Measurements from ENCODE around the gene PRKAG2.
A peak's percentile ranks its signal among the peaks of the same experiment; 100 is the strongest.

PRKAG2 gene

DNA sequence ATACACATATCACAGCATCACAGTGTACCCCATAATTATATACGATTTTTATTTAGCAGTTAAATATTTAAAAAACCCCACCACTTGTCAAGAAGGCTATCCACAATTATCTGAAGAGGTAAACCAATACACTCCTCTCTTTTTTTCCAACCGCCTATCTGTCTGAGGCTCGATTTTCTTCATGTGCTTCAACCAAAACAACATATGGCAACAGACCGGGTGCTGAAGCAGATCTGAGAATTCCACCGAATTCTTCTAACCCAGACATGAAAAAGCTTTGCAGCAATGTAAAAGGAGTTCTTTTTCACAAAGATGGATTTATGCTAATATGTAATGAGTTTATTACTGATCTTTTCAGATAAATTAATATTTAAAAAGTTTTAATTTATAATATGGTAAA is 224.8 kb downstream of the PRKAG2 start:
- no peak for FAIRE-seq
- DNase-seq (ENCODE audit: extremely low spot score, insufficient read length, low read depth) = no peak

DNA sequence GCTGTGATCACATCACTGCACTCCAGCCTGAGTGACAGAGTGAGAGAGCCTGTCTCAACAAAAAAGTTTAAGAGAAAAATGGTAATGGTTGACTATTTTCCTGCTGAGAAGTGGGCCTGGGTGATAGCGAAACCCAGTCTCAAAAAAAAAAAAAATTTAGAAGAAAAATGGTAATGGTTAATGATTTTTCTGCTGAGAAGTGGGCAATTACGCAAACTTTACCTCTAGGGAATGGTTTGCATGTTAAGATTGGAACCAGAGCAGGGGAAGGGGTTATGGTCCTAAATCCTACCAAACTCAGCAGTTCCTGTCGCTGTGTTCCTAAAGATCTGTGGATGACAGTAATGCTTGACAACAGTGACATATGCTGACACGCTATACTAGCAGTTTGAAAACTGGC is 226.8 kb downstream of the PRKAG2 start:
- DNase-seq (ENCODE audit: extremely low spot score, insufficient read length, low read depth) (no peak), FAIRE-seq (no peak)

GRCh38 chr7:151648429-151648828 is 228.5 kb downstream of the PRKAG2 start:
- DNase-seq (ENCODE audit: extremely low spot score, insufficient read length, low read depth) (no peak), FAIRE-seq (no peak)

GRCh38 chr7:151647874-151648273 is 229.0 kb downstream of the PRKAG2 start:
- DNase-seq (ENCODE audit: extremely low spot score, insufficient read length, low read depth) (no peak), FAIRE-seq (no peak)

DNA sequence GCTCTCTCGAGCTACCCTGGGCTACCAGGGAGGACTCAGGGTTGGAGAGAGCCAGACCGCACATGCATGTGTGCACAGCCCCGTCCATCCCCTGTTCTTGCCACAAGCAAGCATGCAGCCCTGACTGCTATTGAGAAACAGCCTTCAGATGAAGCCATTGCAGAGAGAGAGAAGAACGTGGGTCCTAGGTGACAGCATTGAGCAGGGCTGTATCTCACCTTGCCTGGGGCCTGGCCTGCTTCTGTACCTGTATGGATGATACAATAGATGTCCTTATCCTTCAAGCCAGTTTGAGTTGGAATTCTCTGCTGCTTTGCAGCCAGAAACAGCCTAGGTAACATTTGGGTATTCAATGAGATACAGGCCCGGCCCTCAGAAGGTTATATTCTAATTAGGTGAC is 229.9 kb downstream of the PRKAG2 start:
- FAIRE-seq (no peak), DNase-seq (ENCODE audit: extremely low spot score, insufficient read length, low read depth) (no peak)

- DNase-seq (ENCODE audit: extremely low spot score, insufficient read length, low read depth) = no peak
- no peak for FAIRE-seq
Observed at GRCh38 chr7:151645311-151645710, 231.6 kb downstream of the PRKAG2 start.

DNA sequence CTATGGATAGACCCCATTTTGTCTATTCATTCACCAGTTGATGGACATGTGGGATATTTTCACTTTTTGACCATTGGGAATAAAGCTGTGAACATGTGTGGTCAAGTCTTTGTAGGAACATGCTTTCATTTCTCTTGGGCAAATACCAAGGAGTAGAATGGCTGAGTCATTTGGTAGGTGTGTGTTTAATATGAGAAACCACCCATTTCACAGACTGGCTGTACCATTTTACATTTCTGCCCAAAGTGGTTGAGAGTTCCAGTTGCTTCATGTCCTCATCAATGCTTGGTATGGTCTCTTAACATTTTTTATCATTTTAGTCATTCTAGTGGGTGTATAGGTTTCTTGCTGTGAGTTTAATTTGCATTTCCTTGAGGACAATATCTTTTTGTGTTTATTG is 232.4 kb downstream of the PRKAG2 start:
- no peak for FAIRE-seq

GRCh38 chr7:151642746-151643145 is 234.2 kb downstream of the PRKAG2 start:
- DNase-seq (ENCODE audit: extremely low spot score, insufficient read length, low read depth) (no peak), FAIRE-seq (no peak)

More for the DNA sequence above, 232.4 kb downstream of the PRKAG2 start:
- no peak for DNase-seq (ENCODE audit: extremely low spot score, insufficient read length, low read depth)

- FAIRE-seq = no peak
Observed at GRCh38 chr7:151641587-151641986, 235.3 kb downstream of the PRKAG2 start.

GRCh38 chr7:151637781-151638261 is 239.1 kb downstream of the PRKAG2 start:
- no peak for FAIRE-seq
- no peak for DNase-seq (ENCODE audit: extremely low spot score, insufficient read length, low read depth)

More at GRCh38 chr7:151641587-151641986, 235.3 kb downstream of the PRKAG2 start:
- DNase-seq (ENCODE audit: extremely low spot score, insufficient read length, low read depth) = no peak

DNA sequence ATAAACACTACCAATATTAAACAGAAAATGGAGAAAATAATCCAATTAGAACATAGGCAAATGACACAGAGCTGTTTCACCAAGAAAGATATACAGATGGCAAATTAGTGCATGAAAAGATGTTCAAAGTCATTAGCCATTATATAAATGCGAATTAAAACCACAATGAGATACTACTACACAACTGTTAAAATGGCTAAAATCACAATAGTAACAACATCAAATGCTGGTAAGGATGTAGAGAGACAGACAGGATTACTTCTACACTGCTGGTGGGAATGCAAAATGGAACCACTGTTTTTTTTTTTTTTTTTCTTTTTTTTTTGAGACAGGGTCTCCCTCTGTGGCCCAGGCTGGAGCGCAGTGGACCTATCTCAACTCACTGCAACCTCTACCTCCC is 242.3 kb downstream of the PRKAG2 start:
- FAIRE-seq (no peak), DNase-seq (ENCODE audit: extremely low spot score, insufficient read length, low read depth) (no peak)

- DNase-seq (ENCODE audit: extremely low spot score, insufficient read length, low read depth) = no peak
Observed at GRCh38 chr7:151633516-151633812, 243.5 kb downstream of the PRKAG2 start.

GRCh38 chr7:151632750-151633515 is 244.0 kb downstream of the PRKAG2 start:
- peak; percentile 17 for DNase-seq (ENCODE audit: extremely low spot score, insufficient read length, low read depth)
- peak; percentile 70 for FAIRE-seq

More at GRCh38 chr7:151633516-151633812, 243.5 kb downstream of the PRKAG2 start:
- FAIRE-seq = no peak

DNA sequence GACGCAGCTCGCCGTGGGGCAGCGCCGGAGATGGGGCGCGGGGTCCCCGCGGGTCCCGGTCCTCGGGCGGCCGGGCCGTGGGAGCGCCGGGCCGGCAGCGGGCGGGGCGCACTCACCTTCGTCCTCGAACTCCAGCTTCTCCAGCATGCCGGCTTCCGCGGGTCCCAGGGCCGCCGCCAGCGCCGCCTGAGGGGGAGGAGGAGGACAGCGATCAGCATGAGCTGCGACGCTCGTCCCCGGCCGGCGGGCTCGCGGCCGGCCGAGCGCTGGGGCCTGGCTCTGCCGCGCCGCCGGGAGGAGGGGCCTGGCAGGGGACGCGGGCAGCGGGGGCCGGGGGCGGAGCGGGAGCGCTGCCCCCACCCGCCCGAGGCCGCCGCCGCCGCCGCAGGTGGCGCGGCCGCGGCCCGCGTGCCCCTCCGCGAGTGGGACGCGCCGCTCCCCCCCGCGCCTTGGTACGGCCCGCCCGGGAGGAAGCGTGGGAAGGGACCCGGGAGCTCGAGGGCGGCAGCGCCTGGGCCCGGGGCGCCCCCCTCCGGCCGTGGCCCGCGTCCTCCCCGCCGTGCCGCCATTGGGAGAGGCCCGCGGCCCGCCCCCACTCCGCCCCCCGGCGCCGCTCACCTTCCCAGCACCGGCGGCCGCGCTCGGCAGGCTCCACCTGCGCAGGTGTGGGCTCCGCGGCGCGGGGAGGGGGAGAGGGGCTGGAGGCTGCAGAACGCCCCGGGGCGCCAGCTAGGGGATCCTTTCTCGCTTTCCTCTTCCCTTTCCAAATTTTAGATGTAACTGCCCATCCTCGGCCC is 244.8 kb downstream of the PRKAG2 start:
- FAIRE-seq = no peak
- DNase-seq (ENCODE audit: extremely low spot score, insufficient read length, low read depth) = peak; percentile 59

GRCh38 chr7:151631570-151631952 is 245.4 kb downstream of the PRKAG2 start:
- no peak for DNase-seq (ENCODE audit: extremely low spot score, insufficient read length, low read depth)
- FAIRE-seq = no peak

DNA sequence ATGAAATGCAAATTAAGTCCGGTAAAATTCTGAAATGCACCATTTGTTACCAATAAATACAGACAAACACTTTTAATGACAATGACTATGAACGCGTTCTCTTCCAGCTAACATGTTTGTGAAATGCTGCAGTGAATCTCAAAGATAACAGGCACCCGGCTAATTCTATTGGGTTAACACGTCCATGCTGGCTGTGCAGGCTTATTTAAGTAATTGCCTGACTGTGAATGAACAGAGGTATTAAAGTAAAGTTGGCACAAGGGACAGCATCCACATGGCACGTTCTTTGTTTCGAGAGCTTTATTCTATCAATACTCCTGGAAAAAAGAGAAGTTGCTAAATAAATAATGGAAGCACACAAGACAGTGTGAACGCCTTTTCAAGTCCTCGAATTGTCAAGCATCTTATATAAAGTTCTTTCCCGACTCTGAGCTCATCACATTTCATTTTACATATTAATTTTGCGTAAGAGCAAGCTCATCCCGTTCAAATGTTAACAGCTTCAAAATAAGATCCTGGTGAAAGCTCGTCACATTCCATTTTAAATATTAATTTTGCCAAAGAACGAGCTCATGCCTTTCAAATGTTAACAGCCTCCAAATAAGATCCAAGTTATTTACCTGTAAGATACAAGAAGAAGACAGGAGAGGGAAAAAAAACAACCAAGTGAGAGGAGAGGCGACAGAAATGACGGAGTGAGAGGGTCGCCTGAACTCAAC is 245.9 kb downstream of the PRKAG2 start:
- no peak for FAIRE-seq

DNA sequence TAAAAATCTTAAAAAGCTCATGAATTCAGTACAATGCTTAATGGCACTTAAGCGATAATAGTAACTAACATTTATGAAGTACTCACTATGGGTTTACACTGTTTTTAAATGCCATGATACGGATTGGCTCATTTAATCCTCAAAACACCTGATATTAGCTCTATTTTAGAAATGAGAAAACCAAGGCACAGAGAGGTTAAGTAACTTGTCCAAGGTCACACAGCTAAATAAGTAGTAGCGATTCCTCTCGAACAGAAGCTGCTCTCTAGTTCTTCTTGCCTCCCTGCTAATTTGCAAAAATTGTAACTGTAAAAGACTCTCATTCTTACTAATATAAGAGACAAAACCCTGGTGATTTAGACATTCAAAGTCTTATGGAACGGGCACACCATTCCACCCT is 246.6 kb downstream of the PRKAG2 start:
- no peak for DNase-seq (ENCODE audit: extremely low spot score, insufficient read length, low read depth)
- no peak for FAIRE-seq

More for the DNA sequence above, 245.9 kb downstream of the PRKAG2 start:
- DNase-seq (ENCODE audit: extremely low spot score, insufficient read length, low read depth) = no peak

DNA sequence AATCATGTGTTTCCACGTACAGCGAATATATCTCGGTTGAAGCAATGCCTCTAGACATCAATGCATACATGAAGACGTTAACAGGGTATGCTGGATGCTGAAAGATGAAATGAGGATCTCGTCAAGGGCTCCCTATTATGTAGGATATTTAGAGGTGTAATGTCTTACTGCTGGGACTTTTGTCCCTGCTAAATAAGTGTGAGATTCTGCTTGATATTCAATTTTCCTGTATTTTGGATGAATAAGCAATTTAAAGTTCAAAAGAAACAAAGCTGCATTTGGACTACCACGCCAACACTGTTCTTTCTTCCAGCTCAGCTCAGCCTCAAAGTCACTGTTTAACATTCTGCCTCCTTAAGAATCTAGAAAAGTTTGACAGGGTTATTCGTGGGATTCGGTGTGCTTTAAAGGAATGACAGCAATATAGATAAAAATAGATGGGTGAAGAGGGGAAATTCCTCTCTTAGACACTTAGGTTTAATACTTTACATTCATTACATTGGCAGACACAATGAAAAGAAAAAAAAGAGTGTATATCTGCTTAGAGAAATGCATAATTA is 247.1 kb downstream of the PRKAG2 start:
- DNase-seq (ENCODE audit: extremely low spot score, insufficient read length, low read depth) (no peak), FAIRE-seq (no peak)

DNA sequence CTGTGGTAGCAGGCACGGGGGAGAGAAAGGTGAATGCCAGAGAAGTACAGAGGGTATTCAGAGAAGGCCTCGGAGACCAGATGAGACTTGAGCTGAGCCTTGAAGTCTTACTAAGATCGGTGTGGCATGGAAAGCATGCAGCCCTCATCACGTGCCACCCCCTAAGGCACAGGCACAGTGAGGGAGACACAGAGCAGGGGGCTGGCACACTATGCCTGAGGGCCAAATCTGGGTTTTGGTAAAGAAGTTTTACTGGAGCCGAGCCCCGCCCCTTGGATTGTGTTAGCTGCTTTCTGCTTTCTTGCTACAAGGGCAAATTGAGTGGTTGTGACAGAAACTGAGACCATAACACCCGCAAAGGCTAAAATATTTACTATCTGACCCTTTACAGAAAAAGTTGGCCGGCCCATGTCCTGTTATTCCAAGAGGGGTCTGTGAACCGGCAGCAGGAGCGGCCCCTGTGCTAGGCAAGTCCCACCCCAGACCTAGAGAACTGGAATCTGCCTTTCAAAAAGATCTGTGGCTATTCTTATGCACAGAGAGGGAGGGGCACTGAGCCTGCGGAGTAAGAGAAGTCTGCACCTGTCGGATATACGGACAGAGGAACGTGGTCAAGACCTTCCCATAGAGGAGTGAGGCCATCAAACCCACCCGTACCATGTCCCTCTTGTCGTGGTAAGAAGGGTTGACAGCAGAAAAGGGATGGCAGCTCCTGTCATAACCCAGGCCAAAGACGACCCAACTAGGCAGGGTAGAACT is 247.9 kb downstream of the PRKAG2 start:
- FAIRE-seq (no peak), DNase-seq (ENCODE audit: extremely low spot score, insufficient read length, low read depth) (no peak)

Measured in GM18507 (cell line).